HG03439 (cell line): ENCODE results near the gene DUSP18.
"Not testable (repeated sequence)": the region's sequence is repeated elsewhere in the genome, so short reads cannot be mapped to it uniquely, and the experiment has no call there.

Experiments
- ATAC-seq: cut with Tn5 transposase; IDR thresholded peaks from one replicate; pipeline ENCODE4 v1.9.1; 2021; ENCODE audit warnings: mild to moderate bottlenecking, moderate library complexity; ENCODE audit not compliant: unreplicated experiment

Gene DUSP18

DNA sequence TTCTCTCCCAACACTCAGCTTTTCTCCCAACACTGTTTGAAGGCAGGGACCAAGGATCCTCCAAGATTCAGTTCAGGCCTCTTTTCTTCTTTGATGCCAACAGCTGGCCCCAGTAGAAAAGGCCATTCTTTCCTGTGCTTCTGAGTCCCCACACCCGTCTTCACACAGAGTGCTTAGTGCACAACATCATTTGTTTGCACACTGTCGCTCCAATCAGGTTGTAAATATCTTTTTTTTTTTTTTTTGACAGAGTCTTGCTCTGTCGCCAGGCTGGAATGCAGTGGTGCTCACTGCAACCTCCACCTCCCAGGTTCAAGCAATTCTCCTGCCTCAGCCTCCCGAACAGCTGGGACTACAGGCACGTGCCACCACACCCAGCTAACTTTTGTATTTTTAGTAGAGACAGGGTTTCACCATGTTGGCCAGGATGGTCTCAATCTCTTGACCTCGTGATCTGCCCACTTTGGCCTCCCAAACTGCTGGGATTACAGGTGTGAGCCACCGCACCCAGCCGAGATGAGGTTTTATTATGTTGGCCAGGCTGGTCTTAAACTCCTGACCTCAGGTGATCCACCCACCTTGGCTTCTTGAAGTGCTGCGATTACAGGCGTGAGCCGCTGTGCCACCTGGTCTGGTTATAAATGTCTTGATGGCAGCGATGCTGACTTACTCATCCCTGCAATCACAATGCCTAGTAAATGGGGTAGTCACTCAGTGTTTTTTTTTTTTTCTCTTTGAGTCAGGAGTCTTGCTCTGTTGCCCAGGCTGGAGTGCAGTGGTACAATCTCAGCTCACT is 12.4 kb upstream of the DUSP18 start:
- not testable (repeated sequence) for ATAC-seq

DNA sequence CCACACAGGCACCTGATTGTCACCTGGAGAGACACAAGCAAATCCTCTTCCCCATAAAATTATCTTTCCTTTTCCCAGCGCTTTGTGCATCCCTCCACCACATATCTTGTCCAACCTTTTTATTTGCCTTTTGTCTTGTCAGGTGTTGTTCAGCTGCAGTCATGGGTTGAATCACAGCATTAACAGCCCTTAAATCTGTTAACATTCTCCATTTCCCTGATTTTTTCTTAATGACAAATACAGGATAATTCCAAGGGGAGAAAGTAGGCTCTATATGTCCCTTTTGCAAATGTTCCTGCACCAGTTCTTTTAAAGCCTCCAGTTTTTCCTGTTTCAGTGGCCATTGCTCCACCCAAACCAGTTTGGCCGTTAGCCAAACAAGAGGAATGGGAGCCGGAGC is 8.9 kb upstream of the DUSP18 start:
- not testable (repeated sequence) for ATAC-seq

DNA sequence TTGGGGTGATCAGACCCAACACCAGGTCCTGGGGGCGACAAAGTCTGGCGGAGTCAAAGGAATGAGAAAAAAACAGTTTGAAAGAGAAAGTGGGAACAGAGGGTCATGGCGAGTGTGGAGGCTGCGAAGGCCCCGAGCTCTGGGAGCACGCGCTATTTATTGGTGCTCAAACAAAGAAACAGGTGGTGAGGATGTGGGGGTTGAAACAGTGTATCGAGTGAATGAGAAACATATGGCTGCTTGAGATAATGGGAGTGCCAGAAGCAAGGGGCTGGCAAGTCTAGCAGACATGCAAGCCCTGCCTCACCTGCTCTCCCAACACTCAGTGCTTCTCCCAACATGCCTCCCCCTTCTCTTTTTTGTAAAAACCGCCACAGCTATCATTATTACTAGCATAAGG is 7.8 kb upstream of the DUSP18 start:
- no peak for ATAC-seq

DNA sequence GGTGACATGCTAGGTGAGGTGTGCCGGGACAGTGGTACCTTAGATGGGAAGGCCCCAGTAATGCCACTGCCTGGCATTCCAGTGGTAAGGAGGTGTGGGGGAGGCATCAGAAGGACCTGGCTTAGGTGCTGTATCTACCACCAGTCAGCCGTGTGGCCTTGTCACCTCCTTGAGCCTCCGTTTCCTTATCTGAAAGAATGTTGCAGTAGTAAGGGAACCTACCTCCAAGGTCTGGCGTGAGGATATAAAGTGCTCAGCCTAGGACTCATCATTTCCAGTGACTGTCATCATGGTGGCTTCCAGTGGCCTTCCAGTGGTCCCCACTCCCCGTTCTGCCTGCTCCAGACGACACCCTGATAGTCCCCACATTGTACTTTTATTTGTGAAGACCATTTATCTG is 6.8 kb upstream of the DUSP18 start:
- no peak for ATAC-seq

DNA sequence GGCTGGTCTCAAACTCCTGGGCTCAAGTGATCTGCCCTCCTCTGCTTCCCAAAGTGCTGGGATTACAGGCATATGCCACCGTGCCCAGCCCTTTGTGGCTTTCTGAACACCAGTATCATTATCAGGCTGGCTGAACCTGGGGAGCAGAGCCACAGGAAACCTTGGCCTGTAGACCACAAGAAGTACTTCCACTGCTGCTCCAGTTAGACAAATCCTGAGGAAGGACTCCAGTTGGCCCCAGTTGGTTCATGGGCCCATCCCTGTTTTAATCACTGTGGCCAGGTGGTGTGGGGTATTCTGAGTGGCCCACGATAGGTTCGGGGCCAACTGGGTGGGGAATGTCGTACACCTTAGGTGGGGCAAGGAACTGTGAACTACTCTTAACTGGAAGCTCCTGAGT is 5.5 kb upstream of the DUSP18 start:
- no peak for ATAC-seq

DNA sequence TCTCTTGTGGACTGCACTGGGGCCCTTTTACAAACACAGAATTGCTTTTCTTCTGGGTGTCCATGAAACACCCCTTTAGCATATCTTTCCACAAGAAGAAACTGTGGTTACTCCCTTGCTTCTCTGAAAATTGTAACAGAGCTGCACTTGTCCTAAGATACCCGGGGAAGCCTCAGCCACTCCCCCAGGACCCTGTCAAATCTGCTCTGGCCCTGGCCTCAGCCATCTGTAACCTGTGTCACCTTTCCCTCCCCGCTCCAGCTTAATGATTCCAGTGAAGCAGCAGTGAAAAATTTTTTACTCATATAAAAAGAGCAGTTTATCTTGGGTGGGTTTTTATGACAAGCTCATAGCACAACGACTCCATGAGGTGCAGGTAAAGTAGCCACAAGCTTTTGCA is 3.4 kb upstream of the DUSP18 start:
- ATAC-seq = no peak

DNA sequence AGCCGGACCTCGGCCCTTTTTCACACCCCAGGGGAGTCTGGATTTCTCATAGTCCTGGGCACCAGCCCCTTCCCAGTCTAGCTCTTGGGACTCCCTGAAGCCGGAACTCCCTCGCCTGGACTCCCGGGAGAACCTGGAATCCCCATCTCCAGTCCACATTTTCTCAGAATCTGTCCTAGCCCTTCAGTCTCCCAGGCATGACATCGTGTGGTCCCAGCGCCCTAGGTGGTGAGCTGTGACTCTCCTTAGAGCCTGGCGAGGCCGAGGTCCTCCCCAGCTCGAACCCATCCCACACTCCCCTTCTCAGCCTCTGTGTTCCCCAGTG is 673 bp upstream of the DUSP18 start:
- ATAC-seq = no peak

DNA sequence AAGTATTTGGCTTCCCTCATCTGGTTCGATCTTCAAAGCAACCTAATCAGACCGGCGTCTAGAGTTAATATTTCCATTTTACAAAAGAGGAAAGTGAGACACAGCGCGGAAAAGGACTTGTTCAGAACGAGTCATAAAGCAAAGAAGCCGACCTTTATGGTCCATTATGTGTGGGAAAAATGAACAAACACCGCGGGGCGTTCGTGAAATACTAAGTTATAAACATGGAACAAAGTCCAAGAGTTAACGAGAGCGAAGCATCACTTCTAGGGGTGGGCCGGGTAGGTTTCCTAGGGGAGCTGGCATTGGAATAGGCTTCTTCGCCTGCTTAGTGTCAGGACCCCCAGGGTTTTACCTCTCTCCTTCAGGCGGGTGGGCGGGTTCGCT is 575 bp downstream of the DUSP18 start:
- ATAC-seq = no peak

DNA sequence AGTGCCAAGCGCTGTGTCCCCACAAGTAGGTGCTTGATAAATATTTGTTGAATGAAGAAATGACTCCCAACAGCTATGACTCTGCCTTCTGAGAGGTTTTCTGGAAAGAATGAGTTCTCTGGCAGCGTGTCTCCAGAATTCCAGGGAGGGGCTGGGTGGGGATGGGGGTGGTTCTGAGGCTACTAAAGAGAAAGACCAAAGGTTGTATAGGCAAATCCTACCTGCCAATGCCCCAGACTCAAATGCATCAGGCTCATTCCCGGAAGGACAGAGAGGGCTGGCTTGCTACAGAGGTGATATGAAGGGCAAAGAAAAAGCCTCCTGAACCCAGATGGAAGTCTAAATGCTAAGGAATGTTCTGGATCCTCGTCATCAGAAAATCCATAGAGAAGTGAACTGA is 1.9 kb downstream of the DUSP18 start:
- no peak for ATAC-seq

DNA sequence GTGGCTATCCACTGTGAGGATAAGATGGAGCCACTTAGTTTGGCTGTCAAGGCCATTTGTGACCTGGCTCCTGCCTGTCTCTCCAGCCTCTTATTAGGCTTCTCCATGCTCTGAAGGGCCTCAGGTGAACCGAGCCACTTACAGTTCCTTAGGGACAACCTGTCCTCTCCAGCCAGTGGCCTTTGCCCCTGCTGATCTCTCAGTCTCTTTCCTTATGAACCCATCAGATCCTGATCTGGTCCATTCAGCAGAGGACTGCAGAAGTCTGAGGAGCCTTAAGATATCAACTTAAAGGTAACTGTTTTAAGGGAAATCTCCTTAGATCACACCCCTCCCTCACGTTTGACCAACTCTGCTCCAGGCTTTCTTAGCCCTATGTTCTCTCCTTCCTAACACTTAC is 2.4 kb downstream of the DUSP18 start:
- ATAC-seq = no peak

DNA sequence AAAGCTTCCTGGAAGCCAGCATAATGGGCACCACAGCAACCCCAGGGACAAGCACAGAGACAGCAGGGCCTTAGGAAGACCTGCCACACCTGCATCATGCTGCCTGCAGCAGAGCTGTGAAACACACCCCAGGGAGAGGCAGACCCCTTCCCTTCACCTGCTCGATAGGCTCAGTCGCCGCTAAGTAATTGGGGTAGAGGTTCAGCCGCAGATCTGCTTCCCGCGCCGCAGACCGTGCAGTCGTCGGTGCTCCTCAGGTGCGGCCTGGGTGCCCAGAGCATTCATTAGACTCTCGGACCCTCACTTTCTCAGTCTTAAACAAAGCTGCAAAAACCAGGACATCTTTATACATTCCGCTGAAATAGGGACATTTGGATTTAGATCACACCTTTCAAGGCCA is 2.9 kb downstream of the DUSP18 start:
- ATAC-seq = no peak

DNA sequence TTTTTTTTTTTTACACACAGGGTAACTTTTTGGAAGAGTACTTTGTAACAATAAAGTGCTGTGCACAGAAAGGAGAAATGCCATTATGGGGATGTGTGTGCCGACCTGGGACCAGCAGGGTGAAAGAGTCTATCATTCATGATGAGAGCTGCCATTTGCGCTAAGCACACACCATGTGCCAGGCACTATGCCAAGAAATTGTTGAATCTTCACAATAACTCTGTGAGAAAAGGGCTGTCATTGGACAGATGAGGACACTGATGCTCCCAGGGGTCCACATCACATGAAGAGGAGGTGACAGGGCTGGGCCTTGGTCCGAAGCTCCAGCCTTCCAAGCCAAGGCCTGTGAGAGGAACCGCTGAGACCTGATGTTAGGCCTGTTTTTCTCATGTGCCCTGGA is 5.6 kb downstream of the DUSP18 start:
- ATAC-seq = no peak

DNA sequence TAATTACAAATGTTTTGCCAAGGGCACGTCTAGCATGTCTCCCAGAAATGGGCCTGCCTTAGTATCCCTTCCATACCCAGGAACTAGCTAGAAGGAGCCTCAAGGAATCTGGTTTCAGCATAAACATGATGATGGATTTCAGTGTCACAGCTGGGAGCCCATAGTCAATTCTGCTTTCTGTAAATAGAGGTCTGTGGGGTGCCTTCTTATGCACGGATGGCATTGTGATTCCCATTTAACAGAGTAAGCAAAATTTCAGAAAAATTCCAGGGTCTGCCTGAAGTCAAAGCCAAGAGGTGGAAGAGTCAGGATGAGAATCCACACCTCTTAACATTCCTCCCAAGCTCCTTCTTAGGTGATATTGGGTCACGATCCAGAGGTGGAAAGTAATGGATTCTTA is 12.1 kb downstream of the DUSP18 start:
- ATAC-seq = no peak

DNA sequence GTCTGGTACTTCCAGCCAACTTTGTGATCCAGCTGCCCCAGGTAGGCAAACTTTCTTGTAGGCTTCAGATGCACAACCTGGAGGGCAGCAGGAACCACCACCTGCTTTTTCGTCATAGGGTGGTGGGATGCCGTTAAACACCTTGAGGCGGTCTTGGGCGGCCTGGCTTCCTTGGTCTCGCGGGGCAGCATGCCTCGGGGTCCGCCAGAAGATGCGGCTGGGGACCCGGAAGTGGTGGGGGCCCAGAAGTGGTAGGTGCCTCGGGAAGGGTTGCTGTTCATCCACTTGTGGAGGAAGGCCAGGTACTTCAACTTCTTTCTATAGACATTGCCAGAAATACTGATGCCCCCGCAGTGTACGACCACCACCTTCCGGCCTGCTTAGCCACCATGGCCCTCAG is 13.3 kb downstream of the DUSP18 start:
- no peak for ATAC-seq

DNA sequence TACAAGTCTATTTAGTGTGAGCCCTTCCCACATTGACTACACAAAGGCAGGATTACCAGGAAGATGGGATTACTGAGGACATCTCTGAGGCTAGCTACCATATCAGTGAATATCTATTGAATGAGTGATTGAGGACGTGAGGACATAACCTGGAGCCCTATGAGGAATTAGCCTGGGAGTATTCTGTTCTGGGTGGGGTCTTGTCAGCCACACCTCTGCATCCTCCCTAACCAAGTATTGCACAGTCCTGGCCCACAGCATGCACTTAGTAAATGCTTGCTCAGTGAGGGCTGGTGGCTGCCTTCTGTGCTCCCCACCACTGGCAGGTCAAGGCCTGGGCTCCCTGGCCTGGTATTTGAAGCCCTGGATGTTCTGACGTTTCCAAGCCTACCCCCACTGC is 14.8 kb downstream of the DUSP18 start:
- no peak for ATAC-seq

DNA sequence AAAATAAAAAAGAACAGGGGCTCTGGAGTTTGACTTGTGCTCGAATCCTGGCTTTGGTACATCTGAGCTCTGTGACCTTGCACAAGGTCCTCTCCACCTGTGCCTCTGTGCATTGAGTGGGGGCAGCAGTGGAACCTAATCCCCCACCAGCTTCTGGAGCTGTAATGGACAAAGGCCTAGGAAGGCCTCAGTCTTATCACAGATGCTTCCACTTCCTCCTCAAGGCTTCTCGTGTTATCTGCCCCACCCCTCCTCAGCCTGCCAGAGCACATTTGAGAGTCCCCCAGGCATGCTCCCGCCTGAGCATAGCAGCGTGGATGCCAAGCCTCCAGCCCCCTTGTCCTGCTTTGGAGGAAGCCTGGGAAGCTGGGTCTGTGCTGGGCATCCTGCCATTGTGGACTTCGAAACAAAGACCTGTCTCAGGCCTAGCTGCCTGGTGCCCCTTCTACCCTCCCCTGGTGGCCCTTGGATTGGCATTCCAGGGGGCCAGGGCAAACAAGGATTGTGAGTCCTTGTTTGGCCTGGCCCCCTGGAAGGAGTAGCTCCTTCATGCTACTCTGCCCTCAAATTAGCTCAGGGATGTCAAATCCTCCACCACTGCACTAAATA is 17.1 kb downstream of the DUSP18 start:
- no peak for ATAC-seq

DNA sequence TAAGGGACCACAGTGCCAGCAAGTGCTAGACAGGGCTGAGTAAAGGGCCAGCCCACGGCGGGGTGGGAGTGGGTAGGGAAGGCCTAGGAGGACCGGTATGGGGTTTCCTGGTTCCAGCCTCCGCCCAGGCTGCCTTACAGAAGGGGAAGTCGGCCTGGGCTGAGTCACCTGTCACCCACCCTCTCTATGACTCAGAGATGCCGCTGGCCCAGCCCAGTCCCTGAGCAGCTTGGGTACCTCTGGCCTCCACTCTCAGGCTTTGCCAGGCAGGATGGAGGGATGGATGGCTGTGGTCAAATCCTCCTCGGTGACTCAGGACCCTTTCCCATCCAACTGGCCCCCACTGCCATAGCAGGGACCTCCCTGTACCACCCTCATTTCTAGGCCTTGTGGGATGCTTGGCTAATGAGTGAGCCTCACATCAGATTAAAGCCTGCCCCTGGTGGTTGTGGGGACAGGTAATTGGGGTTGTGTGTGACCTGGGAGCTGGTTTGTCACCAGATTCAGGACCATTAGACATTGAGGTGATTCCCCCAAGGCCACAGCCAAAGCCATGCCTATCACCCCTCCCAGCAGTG is 18.2 kb downstream of the DUSP18 start:
- ATAC-seq = peak; percentile 67

DNA sequence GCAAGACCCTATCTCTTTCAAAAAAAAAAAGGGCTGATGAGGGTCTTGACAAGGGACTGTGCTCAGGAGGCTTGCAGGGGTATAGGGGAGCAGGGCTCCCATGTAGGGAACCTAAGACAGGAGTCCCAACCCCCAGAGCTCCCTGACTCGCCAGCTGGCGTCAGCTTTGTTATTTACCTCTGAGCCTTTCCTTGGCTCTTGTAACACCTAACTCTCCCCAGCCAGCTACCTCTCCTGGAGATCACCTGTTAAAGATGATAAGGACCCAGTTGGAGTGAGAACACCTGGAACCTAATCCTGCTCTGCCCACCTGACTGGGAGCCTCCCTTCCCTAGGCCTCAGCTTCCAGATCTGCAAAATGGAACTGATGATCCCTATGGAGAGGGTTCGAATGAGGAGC is 18.9 kb downstream of the DUSP18 start:
- ATAC-seq = peak; percentile 20

DNA sequence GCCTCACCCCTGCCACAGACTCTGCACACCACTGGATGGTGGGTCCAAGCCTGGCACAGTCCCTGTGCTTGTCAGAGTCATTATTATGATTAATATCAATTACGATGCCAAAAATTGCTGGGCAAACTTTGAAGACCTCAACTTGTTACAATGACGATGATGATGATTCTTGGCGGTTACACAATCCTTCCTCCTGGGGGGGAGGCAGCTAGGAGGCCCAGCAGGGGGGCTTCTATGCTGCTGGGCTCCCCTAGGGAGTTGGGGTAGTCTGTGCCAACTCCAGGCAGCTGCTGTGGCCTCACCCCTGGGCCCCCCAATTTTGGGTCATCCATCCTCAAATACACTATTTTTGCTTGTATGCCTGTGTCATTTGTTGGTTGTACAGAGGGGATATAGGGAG is 20.1 kb downstream of the DUSP18 start:
- ATAC-seq = no peak

DNA sequence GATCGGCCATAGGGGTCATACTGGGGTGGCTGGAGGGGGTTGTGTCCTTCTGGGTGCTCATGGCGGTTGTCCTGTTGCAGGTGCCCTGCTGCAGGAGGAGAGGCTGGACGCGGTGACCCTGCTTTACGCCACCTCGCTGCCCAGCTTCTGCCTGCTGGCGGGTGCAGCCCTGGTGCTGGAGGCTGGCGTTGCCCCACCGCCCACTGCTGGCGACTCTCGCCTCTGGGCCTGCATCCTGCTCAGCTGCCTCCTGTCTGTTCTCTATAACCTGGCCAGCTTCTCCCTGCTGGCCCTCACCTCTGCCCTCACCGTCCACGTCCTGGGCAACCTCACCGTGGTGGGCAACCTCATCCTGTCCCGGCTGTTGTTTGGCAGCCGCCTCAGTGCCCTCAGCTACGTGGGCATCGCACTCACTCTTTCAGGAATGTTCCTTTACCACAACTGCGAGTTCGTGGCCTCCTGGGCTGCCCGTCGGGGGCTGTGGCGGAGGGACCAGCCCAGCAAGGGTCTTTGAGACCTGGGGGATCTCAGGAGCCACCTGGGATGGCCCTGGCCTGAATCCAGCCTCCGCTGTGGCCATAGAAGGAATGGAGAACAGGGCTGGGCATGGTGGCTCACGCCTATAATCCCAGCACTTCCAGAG is 21.0 kb downstream of the DUSP18 start:
- ATAC-seq = no peak

DNA sequence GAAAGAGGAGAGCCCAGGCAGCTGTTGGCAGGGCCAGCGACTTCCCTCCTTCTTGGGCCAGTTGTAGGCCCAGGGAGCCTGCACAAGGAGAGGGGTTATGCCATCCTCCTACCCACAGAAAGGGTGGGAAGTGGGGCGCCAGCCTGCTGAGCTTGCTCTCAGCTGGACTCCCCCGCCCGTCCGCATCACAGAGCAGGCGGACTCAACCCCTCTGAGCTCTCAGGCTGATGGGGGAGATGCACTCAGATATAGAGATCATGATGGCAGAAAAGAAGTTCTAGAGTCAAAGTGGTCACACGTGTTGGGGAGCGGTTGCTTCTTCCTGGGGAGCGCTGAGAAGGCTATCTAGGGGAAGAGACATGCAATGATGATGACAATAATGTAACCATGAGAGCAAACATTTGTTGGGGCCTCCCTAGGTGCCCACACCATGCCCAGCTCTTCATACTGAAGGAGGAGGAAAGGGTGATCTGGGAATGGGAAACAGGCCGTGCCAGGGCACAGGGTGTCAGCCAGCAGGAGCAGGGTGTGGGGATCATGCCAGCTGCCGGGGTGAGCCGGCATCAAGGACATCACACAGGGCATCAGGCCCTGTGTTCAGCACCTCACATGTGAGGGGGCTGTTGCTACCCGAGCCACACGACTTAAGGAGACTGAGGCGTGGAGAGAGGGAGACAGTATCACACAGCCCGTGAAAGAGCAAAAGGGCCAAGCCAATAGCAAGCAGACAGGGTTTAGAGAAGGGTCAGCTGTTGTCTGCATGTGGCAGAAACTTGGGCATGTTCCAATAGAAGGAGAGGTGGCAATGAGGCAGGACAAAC is 24.4 kb downstream of the DUSP18 start:
- ATAC-seq = no peak
